ENCODE results near the gene KCTD7.
"Not testable (repeated sequence)": the region's sequence is repeated elsewhere in the genome, so short reads cannot be mapped to it uniquely, and the experiment has no call there.

Gene KCTD7

DNA sequence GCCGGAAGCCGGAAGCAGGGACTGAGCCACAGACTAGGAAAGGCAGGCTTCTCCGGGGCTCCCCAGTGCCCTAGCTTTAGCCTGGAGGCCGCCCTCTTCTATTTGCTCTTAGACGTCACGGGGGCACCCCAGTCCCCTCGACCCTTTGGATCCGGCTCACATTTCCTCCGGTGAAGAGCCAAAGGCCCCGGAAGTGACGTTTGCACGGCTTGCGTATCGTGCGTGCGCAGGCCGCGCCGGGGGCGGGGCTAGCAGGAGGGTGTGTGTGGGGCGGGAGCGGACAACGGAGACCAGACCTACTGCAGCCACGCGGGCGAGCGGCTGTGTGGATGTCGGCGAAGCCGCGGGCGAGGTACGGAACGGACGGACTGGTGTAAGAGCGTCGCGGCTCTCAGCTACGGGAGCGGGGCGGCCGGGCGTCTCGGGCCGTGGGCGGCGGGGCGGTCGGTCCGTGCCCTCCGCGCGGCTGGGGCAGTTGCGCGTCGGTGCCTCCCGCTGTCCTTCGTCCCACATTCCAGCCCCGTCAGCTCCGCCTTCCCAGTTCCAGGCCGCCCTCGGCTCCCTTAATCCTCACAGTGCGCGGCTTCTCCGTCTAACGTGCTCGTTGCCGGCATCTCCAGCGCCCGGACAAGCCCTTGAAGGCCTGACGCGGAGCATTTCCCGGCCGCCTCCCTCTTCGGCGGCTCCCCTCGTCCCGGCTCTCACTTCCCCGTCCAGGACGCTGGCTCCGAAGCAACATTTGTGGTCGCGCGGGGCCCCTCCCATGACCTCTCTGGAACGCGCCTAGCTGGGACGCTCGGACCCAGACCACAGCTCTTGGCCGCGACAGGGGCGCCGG, 25.8 kb downstream of the KCTD7 start:
- peak overlapping the region; percentile 88 for H3K4me3 ChIP-seq (ENCODE audit: low read depth, low read length)
- TF ChIP-seq, protein P1, sequence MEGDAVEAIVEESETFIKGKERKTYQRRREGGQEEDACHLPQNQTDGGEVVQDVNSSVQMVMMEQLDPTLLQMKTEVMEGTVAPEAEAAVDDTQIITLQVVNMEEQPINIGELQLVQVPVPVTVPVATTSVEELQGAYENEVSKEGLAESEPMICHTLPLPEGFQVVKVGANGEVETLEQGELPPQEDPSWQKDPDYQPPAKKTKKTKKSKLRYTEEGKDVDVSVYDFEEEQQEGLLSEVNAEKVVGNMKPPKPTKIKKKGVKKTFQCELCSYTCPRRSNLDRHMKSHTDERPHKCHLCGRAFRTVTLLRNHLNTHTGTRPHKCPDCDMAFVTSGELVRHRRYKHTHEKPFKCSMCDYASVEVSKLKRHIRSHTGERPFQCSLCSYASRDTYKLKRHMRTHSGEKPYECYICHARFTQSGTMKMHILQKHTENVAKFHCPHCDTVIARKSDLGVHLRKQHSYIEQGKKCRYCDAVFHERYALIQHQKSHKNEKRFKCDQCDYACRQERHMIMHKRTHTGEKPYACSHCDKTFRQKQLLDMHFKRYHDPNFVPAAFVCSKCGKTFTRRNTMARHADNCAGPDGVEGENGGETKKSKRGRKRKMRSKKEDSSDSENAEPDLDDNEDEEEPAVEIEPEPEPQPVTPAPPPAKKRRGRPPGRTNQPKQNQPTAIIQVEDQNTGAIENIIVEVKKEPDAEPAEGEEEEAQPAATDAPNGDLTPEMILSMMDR (IDR thresholded peaks at IDR 0.05; ENCODE audit: borderline replicate concordance, insufficient read depth, low read depth, low read length): no peak

DNA sequence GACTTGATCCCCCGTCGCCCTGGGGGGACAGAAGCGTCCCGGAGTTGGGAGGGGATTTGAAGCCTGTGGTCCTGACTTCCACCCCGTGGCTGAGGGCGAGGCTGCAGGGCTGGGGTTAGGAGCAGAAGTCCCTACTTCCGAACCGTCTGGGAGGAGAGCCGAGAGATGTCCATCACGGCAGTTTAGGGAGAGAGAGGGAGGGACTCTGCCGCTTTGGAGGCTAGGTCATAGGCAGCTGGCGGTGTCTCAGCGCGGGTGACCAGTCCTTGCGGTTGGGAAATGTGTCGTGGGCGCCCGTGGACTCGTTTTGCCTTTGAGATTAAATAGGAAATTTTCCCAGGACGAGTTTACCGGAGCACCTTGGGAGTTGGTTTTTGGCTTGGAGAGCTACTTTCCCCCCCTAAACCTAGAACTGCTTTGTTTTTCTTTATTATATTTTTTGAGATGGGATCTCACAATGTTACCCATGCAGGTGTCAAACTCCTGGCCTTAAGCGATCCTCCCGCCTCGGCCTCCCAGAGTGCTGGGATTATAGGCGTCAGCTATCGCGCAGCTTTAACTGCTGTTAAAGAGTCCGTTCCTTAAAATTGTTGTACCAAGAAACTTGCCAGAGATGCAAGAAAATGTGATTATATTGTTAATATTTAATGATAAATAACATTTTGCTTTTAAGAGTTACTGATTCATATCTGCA, 26.6 kb downstream of the KCTD7 start:
- TF ChIP-seq, protein P1 (IDR thresholded peaks at IDR 0.05; ENCODE audit: borderline replicate concordance, insufficient read depth, low read depth, low read length): 0 out of 2 replicates have a peak, but pooled peaks have one; percentile 5

DNA sequence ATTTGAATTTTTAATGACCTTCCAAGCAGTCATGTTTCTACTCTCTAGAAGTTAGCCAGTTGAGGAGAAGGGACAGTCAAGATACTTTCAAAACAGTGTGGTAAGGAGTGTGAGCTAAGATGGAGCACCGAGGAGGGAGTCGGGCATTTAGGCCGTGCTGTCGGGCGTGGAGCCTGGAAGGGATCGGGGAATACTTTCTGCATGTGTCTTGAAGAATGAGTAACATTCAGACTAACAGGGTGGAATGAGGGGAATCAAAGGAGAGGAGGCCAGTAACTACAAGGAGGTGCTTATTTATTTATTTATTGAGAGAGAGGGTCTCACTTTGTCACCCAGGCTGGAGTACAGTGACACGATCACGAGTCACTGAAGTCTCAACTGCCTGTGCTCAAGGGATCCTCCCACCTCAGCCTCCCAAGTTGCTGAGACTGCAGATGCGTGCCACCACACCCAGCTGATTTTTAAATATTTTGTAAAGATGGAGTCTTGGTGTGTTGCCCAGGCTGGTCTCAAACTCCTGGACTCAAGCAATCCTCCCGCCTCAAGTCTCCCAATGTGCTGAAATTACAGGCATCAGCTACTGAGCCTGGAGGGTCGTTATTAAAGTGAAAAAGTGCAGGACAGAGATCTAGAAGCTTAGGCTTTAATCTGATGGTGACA, 27.3 kb downstream of the KCTD7 start:
- H3K4me3 ChIP-seq (ENCODE audit: low read depth, low read length): not testable (repeated sequence)

More for the DNA sequence above, 26.6 kb downstream of the KCTD7 start:
- peak overlapping the region; percentile 88 for H3K4me3 ChIP-seq (ENCODE audit: low read depth, low read length)

DNA sequence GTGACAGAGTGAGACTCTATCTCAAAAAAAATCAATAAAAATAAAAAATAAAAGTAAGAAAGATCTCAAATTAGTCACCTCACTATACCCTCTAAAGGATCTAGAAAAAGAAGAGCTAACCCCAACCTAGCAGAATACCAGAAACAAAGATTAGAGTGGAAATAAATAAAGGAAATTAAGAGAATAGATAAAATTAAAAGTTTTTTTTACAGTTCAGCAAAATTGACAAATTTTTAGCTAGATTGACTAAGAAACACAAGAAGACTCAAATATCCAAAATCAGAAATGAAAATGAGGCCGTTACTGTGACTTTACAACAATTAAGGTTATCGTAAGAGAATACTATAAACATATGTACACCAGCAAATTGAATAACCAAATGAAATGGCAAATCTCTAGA, 29.1 kb downstream of the KCTD7 start:
- TF ChIP-seq, protein P1 (IDR thresholded peaks at IDR 0.05; ENCODE audit: borderline replicate concordance, insufficient read depth, low read depth, low read length): no peak
- H3K4me3 ChIP-seq (ENCODE audit: low read depth, low read length): no peak overlapping the region

DNA sequence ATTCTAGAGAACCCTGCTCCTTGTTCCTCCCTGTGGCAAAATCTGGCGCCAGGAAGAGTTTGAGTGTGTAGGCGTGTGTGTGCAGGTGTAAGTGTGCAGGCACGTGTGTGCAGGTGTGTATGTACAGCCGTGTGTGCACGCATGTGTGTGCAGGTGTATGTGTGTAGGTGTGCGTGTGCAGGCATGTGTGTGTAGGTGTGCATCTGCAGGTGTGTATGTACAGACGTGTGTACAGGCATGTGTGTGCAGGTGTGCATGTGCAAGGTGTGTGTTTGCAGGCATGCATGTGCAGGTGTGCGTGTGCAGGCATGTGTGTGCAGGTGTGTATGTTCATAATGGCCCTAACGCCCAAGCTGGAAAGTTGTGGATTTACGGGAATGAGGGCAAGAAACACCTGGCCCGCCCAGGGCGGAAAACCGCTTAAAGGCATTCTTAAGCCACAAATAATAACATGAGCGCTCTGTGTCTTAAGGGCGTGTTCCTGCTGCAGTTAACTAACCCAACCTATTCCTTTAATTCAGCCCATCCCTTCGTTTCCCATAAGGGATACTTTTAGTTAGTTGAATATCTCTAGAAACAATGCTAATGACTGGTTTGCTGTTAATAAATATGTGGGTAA, 34.1 kb downstream of the KCTD7 start:
- no peak overlapping the region for H3K4me3 ChIP-seq (ENCODE audit: low read depth, low read length)
- TF ChIP-seq, protein P1 (IDR thresholded peaks at IDR 0.05; ENCODE audit: borderline replicate concordance, insufficient read depth, low read depth, low read length): no peak

DNA sequence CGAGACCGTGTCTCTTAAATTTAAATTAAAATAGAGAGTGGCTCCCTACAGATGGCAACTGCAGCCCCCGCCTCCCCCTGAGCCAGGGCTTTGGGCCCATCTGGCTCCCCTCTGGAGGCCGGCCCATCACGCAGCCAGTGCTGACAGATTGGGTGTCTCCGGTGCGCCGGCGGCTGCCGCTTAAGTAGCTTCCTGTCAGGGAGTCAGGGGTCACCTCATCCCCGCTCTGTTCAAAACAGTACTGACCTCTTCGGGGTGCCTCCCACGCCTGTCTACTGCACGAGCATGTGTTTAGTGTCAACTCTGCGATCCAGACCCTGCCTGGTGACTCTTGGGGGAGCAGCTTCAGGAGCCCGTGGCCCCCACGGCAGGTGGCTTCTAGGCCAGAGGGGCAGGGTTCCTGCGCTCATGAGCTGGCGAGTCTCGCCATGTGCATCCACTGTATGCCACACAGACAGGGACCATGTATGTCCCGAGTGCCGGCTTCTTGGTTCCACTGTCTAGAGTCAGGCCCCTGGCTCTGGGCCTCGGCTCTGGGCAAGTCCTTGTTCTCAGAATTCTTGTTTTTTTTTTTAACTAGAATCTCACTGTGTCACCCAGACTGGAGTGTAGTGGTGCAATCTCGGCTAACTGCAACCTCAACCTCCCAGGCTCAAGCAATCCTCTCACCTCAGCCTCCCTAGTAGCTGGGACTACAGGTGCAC, 36.1 kb downstream of the KCTD7 start:
- H3K4me3 ChIP-seq (ENCODE audit: low read depth, low read length): no peak overlapping the region
- TF ChIP-seq, protein P1 (IDR thresholded peaks at IDR 0.05; ENCODE audit: borderline replicate concordance, insufficient read depth, low read depth, low read length): no peak

Measured in GM12875 (cell line).